GM13976 (cell line): Measurements from ENCODE around the gene HOXD1.

Experiments
- DNase-seq: peaks from one replicate; pipeline ENCODE4 v3.0.0; 2012; ENCODE audit warnings: low spot score
- CTCF ChIP-seq: IDR thresholded peaks from 2 replicates; pipeline ENCODE4 v1.5.1; 2012; ENCODE audit warnings: borderline replicate concordance, mild to moderate bottlenecking; ENCODE audit not compliant: insufficient read depth; ENCODE audit errors: extremely low read depth, missing control alignments, control extremely low read depth
- in situ Hi-C: fragments of 300-500 bp; cut with MboI; formaldehyde crosslinking; loops from one replicate; pipeline ENCODE4 v1.12.0; 2022; ENCODE audit warnings: low sequenced_read_pairs, mixed read lengths, inconsistent platforms; ENCODE audit not compliant: unreplicated experiment

HOXD1 gene

GRCh38 chr2:176158186-176158591 lies 30.3 kb upstream of the HOXD1 start:
- no peak for DNase-seq
- in situ Hi-C loops: no loop called here
- no peak for TF ChIP-seq CTCF

- in situ Hi-C loops: no loop called here
- no peak for DNase-seq
- TF ChIP-seq CTCF: no peak
These were observed 29.4 kb upstream of the HOXD1 start for GRCh38 chr2:176158855-176159662.

GRCh38 chr2:176159663-176160250 lies 28.7 kb upstream of the HOXD1 start:
- DNase-seq: no peak
- no peak for TF ChIP-seq CTCF
- in situ Hi-C loops: no loop called here

GRCh38 chr2:176160251-176160985 lies 28.1 kb upstream of the HOXD1 start:
- in situ Hi-C loops: no loop called here
- DNase-seq: no peak

GRCh38 chr2:176160986-176161824 lies 27.3 kb upstream of the HOXD1 start:
- no peak for DNase-seq
- in situ Hi-C loops: no loop called here
- TF ChIP-seq CTCF: no peak

More at GRCh38 chr2:176160251-176160985, 28.1 kb upstream of the HOXD1 start:
- TF ChIP-seq CTCF: no peak
